ENCODE data around the gene CTNNA2. TPM values are rescaled to one million over a fixed set of nuclear protein-coding genes. Genes with fewer than 3 reads are reported as not detected.

CTNNA2 gene
- polyA plus RNA-seq, 1 experiment: not detected

- POLR2A ChIA-PET: no interaction called here
- CTCF ChIA-PET: interaction anchor here (0.6 to 2.3 kb wide), 3 partner anchors 80 to 244 kb away, joined by 3 to 12 read pairs (median 3); no protein-coding TSS in a partner anchor
- Histone ChIP-seq H3K9me3 (ENCODE audit: control insufficient read depth, insufficient read depth, low read length) (no peaks in the 10 kb centered on the region), H3K27ac (ENCODE audit: low read depth, low read length) (no peak overlapping the region), H3K4me3 (ENCODE audit: low read depth, low read length) (no peak overlapping the region), H3K27me3 (ENCODE audit: control insufficient read depth, insufficient read depth, low read length) (no peaks in the 10 kb centered on the region)
- no peak for TF ChIP-seq CTCF (IDR thresholded peaks at IDR 0.05; ENCODE audit: low read depth, low read length)
- no peak for DNase-seq (ENCODE audit: low read depth, low spot score)
These were observed 481.3 kb downstream of the CTNNA2 start for GRCh38 chr2:79994161-79994560.

GRCh38 chr2:79994965-79995364 is 482.1 kb downstream of the CTNNA2 start:
- Histone ChIP-seq H3K27ac (ENCODE audit: low read depth, low read length) (no peak overlapping the region), H3K4me3 (ENCODE audit: low read depth, low read length) (no peak overlapping the region), H3K27me3 (ENCODE audit: control insufficient read depth, insufficient read depth, low read length) (no peaks in the 10 kb centered on the region), H3K9me3 (ENCODE audit: control insufficient read depth, insufficient read depth, low read length) (no peaks in the 10 kb centered on the region)
- no peak for DNase-seq (ENCODE audit: low read depth, low spot score)
- CTCF ChIA-PET: interaction anchor here (0.6 to 2.3 kb wide), 3 partner anchors 81 to 244 kb away, joined by 3 to 12 read pairs (median 3); no protein-coding TSS in a partner anchor
- POLR2A ChIA-PET: no interaction called here
- no peak for TF ChIP-seq CTCF (IDR thresholded peaks at IDR 0.05; ENCODE audit: low read depth, low read length)

- POLR2A ChIA-PET: no interaction called here
These were observed 483.9 kb downstream of the CTNNA2 start for GRCh38 chr2:79996709-79997108.

GRCh38 chr2:80001701-80002101 is 488.9 kb downstream of the CTNNA2 start:
- Histone ChIP-seq H3K27me3 (ENCODE audit: control insufficient read depth, insufficient read depth, low read length) (no peaks in the 10 kb centered on the region), H3K4me3 (ENCODE audit: low read depth, low read length) (no peak overlapping the region), H3K9me3 (ENCODE audit: control insufficient read depth, insufficient read depth, low read length) (no peaks in the 10 kb centered on the region), H3K27ac (ENCODE audit: low read depth, low read length) (peak overlapping the region; percentile 88)
- TF ChIP-seq CTCF (IDR thresholded peaks at IDR 0.05; ENCODE audit: low read depth, low read length): no peak
- CTCF ChIA-PET: interaction anchor here (0.7 kb wide), 1 partner anchor 237 kb away, joined by 3 read pairs; no protein-coding TSS in a partner anchor
- POLR2A ChIA-PET: interaction anchor here (0.6 kb wide), 1 partner anchor 112 kb away, joined by 3 read pairs; no protein-coding TSS in a partner anchor
- DNase-seq (ENCODE audit: low read depth, low spot score): no peak

More at GRCh38 chr2:79996709-79997108, 483.9 kb downstream of the CTNNA2 start:
- Histone ChIP-seq H3K9me3 (ENCODE audit: control insufficient read depth, insufficient read depth, low read length) (no peaks in the 10 kb centered on the region), H3K27ac (ENCODE audit: low read depth, low read length) (no peak overlapping the region), H3K4me3 (ENCODE audit: low read depth, low read length) (no peak overlapping the region), H3K27me3 (ENCODE audit: control insufficient read depth, insufficient read depth, low read length) (no peaks in the 10 kb centered on the region)
- CTCF ChIA-PET: no interaction called here
- DNase-seq (ENCODE audit: low read depth, low spot score): no peak
- TF ChIP-seq CTCF (IDR thresholded peaks at IDR 0.05; ENCODE audit: low read depth, low read length): no peak

GRCh38 chr2:80002112-80002511 is 489.3 kb downstream of the CTNNA2 start:
- Histone ChIP-seq H3K27ac (ENCODE audit: low read depth, low read length) (peak overlapping the region; percentile 55), H3K27me3 (ENCODE audit: control insufficient read depth, insufficient read depth, low read length) (no peaks in the 10 kb centered on the region), H3K9me3 (ENCODE audit: control insufficient read depth, insufficient read depth, low read length) (no peaks in the 10 kb centered on the region), H3K4me3 (ENCODE audit: low read depth, low read length) (no peak overlapping the region)
- ChIA-PET POLR2A (interaction anchor here (0.6 kb wide), 1 partner anchor 112 kb away, joined by 3 read pairs; no protein-coding TSS in a partner anchor), CTCF (no interaction called here)
- no peak for TF ChIP-seq CTCF (IDR thresholded peaks at IDR 0.05; ENCODE audit: low read depth, low read length)
- DNase-seq (ENCODE audit: low read depth, low spot score): no peak
